Thoracic aorta (tissue), 2 donors: ENCODE measurements around the gene TSPAN14. TPM values are rescaled to one million over a fixed set of nuclear protein-coding genes. Genes with fewer than 3 reads are reported as not detected.

Source experiments
- ATAC-seq: fragments of 150-250 bp; one replicate; pipeline ENCODE4 v1.8.0; 2017; ENCODE audit warnings: low read depth; ENCODE audit not compliant: insufficient number of reproducible peaks, low FRiP score
- DNase-seq: peaks from one replicate; pipeline ENCODE4 v3.0.0-alpha.2; 2020; ENCODE audit warnings: low spot score
- H3K27ac ChIP-seq, 2 donors: fragments of 200-600 bp; sonication (generic); 1 replicate in 1 of 2; 2 replicates in 1 of 2; pipeline ENCODE4 v1.5.1; 2016; ENCODE audit warnings: mild to moderate bottlenecking in 2 of 2, moderate library complexity in 2 of 2
- H3K27me3 ChIP-seq: fragments of 200-600 bp; sonication (generic); replicated peaks from 2 replicates; pipeline ENCODE4 v1.6.0; 2016; ENCODE audit warnings: mild to moderate bottlenecking; ENCODE audit not compliant: insufficient read depth
- H3K36me3 ChIP-seq: fragments of 200-600 bp; sonication (generic); one replicate; pipeline ENCODE4 v1.5.1; 2016
- H3K4me1 ChIP-seq, 2 donors: fragments of 200-600 bp; sonication (generic); 1 replicate in 1 of 2; 2 replicates in 1 of 2; pipeline versions ENCODE4 v1.5.1 to v1.6.0; 2016; ENCODE audit warnings: low read depth in 2 of 2, mild to moderate bottlenecking in 1 of 2; ENCODE audit not compliant: control insufficient read depth in 1 of 2
- H3K4me3 ChIP-seq: fragments of 200-600 bp; sonication (generic); 2 replicates; pipeline ENCODE4 v1.5.1; 2016; ENCODE audit warnings: mild to moderate bottlenecking
- H3K9me3 ChIP-seq: fragments of 200-600 bp; sonication (generic); 2 replicates; pipeline ENCODE4 v1.5.1; 2016
- total RNA-seq, 2 donors: library from RNA; depleted of rRNA; stranded (reverse); fragments of >200 nt; gene quantifications; one replicate each; pipeline versions ENCODE4 v1.1.0 to v1.2.3, GENCODE V29; 2016
- TF ChIP-seq, protein P1 (sequence below): fragments of 200-600 bp; sonication (generic); IDR thresholded peaks from one replicate; pipeline ENCODE4 v1.5.1; 2019; ENCODE audit warnings: antibody characterized with exemption

The TSPAN14 gene
- total RNA-seq, 2 donors from 2014 or later, result 38.2 to 40.1 TPM

GRCh38 chr10:80501913-80502521 lies 47.9 kb downstream of the TSPAN14 start:
- DNase-seq (no peak), ATAC-seq (no peak)
- Histone ChIP-seq H3K27me3 (no peaks in the 10 kb centered on the region), H3K9me3 (no peaks in the 10 kb centered on the region), H3K27ac (no peak overlapping the region), H3K36me3 (no peaks in the 10 kb centered on the region), H3K4me3 (no peak overlapping the region), H3K4me1 (peaks cover 47 to 70% of the 10 kb centered on the region in 2 donors)
- TF ChIP-seq, protein P1, sequence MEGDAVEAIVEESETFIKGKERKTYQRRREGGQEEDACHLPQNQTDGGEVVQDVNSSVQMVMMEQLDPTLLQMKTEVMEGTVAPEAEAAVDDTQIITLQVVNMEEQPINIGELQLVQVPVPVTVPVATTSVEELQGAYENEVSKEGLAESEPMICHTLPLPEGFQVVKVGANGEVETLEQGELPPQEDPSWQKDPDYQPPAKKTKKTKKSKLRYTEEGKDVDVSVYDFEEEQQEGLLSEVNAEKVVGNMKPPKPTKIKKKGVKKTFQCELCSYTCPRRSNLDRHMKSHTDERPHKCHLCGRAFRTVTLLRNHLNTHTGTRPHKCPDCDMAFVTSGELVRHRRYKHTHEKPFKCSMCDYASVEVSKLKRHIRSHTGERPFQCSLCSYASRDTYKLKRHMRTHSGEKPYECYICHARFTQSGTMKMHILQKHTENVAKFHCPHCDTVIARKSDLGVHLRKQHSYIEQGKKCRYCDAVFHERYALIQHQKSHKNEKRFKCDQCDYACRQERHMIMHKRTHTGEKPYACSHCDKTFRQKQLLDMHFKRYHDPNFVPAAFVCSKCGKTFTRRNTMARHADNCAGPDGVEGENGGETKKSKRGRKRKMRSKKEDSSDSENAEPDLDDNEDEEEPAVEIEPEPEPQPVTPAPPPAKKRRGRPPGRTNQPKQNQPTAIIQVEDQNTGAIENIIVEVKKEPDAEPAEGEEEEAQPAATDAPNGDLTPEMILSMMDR, result no peak

GRCh38 chr10:80502621-80503583 lies 48.8 kb downstream of the TSPAN14 start:
- H3K27ac ChIP-seq, result no peak overlapping the region
- H3K27me3 ChIP-seq, result no peaks in the 10 kb centered on the region
- H3K4me1 ChIP-seq, result peaks cover 44 to 61% of the 10 kb centered on the region in 2 donors
- no peak for DNase-seq
- no peak for ATAC-seq
- TF ChIP-seq, protein P1, result no peak
- no peak overlapping the region for H3K4me3 ChIP-seq
- no peaks in the 10 kb centered on the region for H3K9me3 ChIP-seq
- H3K36me3 ChIP-seq, result no peaks in the 10 kb centered on the region

- Histone ChIP-seq H3K36me3 (peaks cover 1% of the 10 kb centered on the region), H3K9me3 (no peaks in the 10 kb centered on the region), H3K4me3 (no peak overlapping the region), H3K4me1 (peaks cover 36 to 53% of the 10 kb centered on the region in 2 donors), H3K27me3 (no peaks in the 10 kb centered on the region), H3K27ac (peak overlapping the region in 1 of 2 donors; percentile 23)
- no peak for DNase-seq
- TF ChIP-seq, protein P1, result no peak
- no peak for ATAC-seq
These were observed 49.6 kb downstream of the TSPAN14 start for GRCh38 chr10:80503584-80504157.

- Histone ChIP-seq H3K27me3 (no peaks in the 10 kb centered on the region), H3K9me3 (no peaks in the 10 kb centered on the region), H3K36me3 (peaks cover 5% of the 10 kb centered on the region), H3K4me3 (no peak overlapping the region), H3K4me1 (peaks cover 30 to 47% of the 10 kb centered on the region in 2 donors), H3K27ac (peak overlapping the region in 1 of 2 donors; percentile 52)
- no peak for ATAC-seq
- no peak for DNase-seq
- TF ChIP-seq, protein P1, result no peak
These were observed 50.2 kb downstream of the TSPAN14 start for GRCh38 chr10:80504158-80504811.
